BLaER1 treated with 17β-estradiol and CSF1 and Interleukin-3, amounts not matched to agents 10 nM and 100 nM (cell line): Measurements from ENCODE around the gene MPHOSPH8.

ENCODE experiments used
- H3K27ac ChIP-seq, 11 experiments: shearing (Covaris generic); formaldehyde crosslinking; 2 replicates each; pipeline ENCODE4 v1.8.1; 2022
- H3K27me3 ChIP-seq, 11 experiments: shearing (Covaris generic); formaldehyde crosslinking; 2 replicates each; pipeline ENCODE4 v1.8.1; 2022
- H3K36me3 ChIP-seq, 11 experiments: shearing (Covaris generic); formaldehyde crosslinking; 2 replicates each; pipeline ENCODE4 v1.8.1; 2022
- H3K4me1 ChIP-seq, 10 experiments: shearing (Covaris generic); formaldehyde crosslinking; 2 replicates each; pipeline ENCODE4 v1.8.1; 2022
- H3K4me2 ChIP-seq, 11 experiments: shearing (Covaris generic); formaldehyde crosslinking; 2 replicates each; pipeline ENCODE4 v1.8.1; 2022
- H3K4me3 ChIP-seq, 10 experiments: shearing (Covaris generic); formaldehyde crosslinking; 2 replicates each; pipeline ENCODE4 v1.8.1; 2022
- H3K9ac ChIP-seq, 11 experiments: shearing (Covaris generic); formaldehyde crosslinking; 2 replicates each; pipeline ENCODE4 v1.8.1; 2022
- H3K9me3 ChIP-seq, 11 experiments: shearing (Covaris generic); formaldehyde crosslinking; replicated peaks in 1 of 11; 2 replicates each; pipeline ENCODE4 v1.8.1; 2022
- H4K20me1 ChIP-seq, 11 experiments: shearing (Covaris generic); formaldehyde crosslinking; 2 replicates each; pipeline ENCODE4 v1.8.1; 2022
- Cebpa-rat ChIP-seq, 11 experiments: shearing (Covaris generic); IDR thresholded peaks; 2 replicates each; pipeline ENCODE4 v1.8.1; 2022

MPHOSPH8 gene

DNA sequence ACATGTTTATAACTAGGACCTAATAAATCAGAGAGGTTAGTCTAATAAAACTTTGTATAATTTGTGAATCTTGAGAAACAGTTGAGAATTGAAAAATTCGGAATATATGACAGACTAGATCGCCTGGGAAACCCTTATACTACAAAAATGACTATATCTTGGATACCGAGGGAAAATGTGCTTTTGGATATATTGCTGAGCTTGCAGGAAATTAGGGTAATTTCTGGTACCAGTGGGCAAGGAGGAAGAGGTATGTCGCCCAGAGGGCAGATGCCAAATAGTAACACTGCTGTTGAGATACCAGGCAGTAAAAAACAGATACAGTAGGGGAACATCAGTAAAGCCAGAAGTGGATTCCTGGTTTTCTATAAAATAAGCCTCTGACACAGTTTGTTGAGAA is 17.3 kb downstream of the MPHOSPH8 start:
- no peaks in the 10 kb centered on the region for H3K27me3 ChIP-seq
- H3K9ac ChIP-seq, result no peak overlapping the region
- H3K36me3 ChIP-seq, result peaks cover 77 to 100% (median 89%) of the 10 kb centered on the region in 11 experiments
- no peak overlapping the region for H3K4me2 ChIP-seq
- no peak overlapping the region for H3K27ac ChIP-seq
- no peak for TF ChIP-seq Cebpa-rat (IDR thresholded peaks at IDR 0.05)
- H4K20me1 ChIP-seq, result peaks cover 0 to 12% (median 4%) of the 10 kb centered on the region in 11 experiments; a peak in 8 of 22 replicates
- H3K4me1 ChIP-seq, result no peaks in the 10 kb centered on the region
- no peaks in the 10 kb centered on the region for H3K9me3 ChIP-seq
- H3K4me3 ChIP-seq, result no peak overlapping the region

DNA sequence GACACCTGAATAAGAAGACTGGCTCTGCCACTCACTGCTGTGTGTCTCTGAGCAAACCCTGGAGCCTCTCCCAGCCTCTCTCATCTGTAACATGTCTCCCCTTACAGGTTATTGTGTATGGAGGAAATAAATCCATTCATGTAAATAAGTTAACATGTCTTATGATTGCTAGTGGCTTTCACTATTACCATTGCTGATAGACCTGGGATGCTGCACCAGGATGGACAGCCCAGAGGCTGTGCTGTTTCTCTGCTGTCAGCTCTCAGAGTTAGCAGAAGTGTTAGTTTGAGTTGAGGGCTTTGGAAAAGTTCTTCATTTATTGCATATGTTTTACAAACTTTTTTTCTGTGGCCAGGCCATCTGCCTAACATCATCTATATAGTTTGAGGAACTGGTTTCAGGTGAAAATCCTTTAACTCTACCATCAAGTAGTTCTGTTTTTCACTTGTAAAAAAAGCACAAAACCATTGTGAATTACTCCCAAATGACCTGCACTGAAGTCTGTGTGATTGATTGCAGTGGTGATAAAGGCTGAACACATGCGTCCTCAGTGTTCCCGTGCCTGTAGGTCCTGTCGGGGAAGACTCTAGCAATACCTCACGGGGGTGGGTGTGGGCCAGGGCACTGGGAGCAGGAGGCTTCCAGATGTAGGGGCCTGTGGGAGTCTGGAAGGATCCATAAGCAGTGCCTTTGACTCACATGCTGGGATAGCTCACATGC is 24.6 kb downstream of the MPHOSPH8 start:
- H3K36me3 ChIP-seq, result peaks cover 57 to 96% (median 81%) of the 10 kb centered on the region in 11 experiments
- no peaks in the 10 kb centered on the region for H3K9me3 ChIP-seq
- no peaks in the 10 kb centered on the region for H3K4me1 ChIP-seq
- H3K9ac ChIP-seq, result no peak overlapping the region
- no peak overlapping the region for H3K4me3 ChIP-seq
- peaks cover 0 to 16% (median 3%) of the 10 kb centered on the region in 11 experiments; a peak in 10 of 22 replicates for H4K20me1 ChIP-seq
- no peak overlapping the region for H3K4me2 ChIP-seq
- no peak for TF ChIP-seq Cebpa-rat (IDR thresholded peaks at IDR 0.05)
- H3K27ac ChIP-seq, result no peak overlapping the region
- no peaks in the 10 kb centered on the region for H3K27me3 ChIP-seq

DNA sequence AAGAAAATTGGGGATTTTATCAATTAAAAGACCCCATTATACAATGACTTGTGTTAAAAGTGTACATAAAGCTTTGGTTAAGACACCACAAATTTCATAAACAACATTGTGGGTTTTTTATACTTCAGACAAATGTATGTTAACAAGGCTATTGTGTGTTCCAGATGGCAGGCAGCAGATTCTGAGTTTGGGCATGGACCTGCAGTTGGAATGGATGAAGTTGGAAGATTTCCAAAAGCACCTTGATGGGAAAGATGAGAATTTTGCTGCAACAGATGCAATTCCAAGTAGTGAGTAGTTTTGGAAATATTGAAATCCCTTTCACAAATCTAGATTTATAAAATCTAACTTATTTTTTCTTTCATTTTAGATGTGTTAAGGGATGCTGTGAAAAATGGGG is 25.4 kb downstream of the MPHOSPH8 start:
- Histone ChIP-seq H3K9ac (no peak overlapping the region), H3K36me3 (peaks cover 60 to 96% (median 83%) of the 10 kb centered on the region in 11 experiments), H4K20me1 (peaks cover 0 to 23% (median 11%) of the 10 kb centered on the region in 11 experiments; a peak in 11 of 22 replicates), H3K9me3 (no peaks in the 10 kb centered on the region), H3K27ac (no peak overlapping the region), H3K4me1 (no peaks in the 10 kb centered on the region), H3K27me3 (no peaks in the 10 kb centered on the region), H3K4me3 (no peak overlapping the region), H3K4me2 (no peak overlapping the region)
- TF ChIP-seq Cebpa-rat (IDR thresholded peaks at IDR 0.05), result no peak

DNA sequence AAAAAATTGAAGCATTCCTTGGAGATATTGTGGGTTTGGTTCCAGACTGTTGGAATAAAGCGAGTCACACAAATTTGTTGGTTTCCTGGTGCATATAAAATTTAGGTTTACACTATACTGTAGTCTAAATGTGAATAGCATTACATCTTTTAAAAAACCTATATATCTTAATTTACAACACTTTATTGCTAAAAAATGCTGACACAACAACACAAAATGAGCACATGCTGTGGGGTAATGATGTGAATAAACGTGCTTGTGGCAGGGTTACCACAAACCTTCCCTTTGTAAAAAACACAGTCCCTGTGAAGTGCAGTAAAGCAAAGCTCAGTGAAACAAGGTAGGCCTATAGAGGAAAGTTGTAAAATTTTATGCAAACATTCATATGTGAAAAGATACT is 27.7 kb downstream of the MPHOSPH8 start:
- H3K9me3 ChIP-seq, result no peaks in the 10 kb centered on the region
- H3K9ac ChIP-seq, result no peak overlapping the region
- H3K4me1 ChIP-seq, result peaks cover 0 to 6% (median 0%) of the 10 kb centered on the region in 10 experiments; a peak in 4 of 20 replicates
- no peak overlapping the region for H3K27ac ChIP-seq
- H3K36me3 ChIP-seq, result peaks cover 77 to 97% (median 88%) of the 10 kb centered on the region in 11 experiments
- peaks cover 0 to 43% (median 32%) of the 10 kb centered on the region in 11 experiments; a peak in 16 of 22 replicates for H4K20me1 ChIP-seq
- TF ChIP-seq Cebpa-rat (IDR thresholded peaks at IDR 0.05), result no peak
- H3K27me3 ChIP-seq, result no peaks in the 10 kb centered on the region
- H3K4me2 ChIP-seq, result no peak overlapping the region
- no peak overlapping the region for H3K4me3 ChIP-seq

DNA sequence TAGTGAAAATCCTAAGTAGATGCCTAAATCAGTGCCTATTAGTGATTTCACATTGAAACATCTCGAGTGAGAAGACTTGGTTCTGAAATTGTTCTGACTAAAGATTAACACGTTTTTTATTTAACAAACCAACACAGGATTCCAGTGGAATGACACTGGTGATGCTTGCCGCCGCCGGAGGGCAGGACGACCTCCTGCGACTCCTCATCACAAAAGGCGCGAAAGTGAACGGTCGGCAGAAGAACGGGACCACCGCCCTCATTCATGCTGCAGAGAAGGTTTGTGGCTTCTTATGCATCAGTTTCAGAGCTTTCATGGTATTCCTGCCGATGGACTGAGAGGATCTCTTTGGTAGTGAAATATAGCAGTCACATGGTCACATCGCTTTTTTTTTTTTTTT is 28.1 kb downstream of the MPHOSPH8 start:
- Histone ChIP-seq H3K4me1 (peaks cover 0 to 6% (median 0%) of the 10 kb centered on the region in 10 experiments; a peak in 4 of 20 replicates), H3K9ac (no peak overlapping the region), H3K27ac (no peak overlapping the region), H3K27me3 (no peaks in the 10 kb centered on the region), H3K9me3 (no peaks in the 10 kb centered on the region), H4K20me1 (peaks cover 0 to 46% (median 36%) of the 10 kb centered on the region in 11 experiments; a peak in 17 of 22 replicates), H3K36me3 (peaks cover 80 to 98% (median 92%) of the 10 kb centered on the region in 11 experiments), H3K4me2 (no peak overlapping the region), H3K4me3 (no peak overlapping the region)
- no peak for TF ChIP-seq Cebpa-rat (IDR thresholded peaks at IDR 0.05)

DNA sequence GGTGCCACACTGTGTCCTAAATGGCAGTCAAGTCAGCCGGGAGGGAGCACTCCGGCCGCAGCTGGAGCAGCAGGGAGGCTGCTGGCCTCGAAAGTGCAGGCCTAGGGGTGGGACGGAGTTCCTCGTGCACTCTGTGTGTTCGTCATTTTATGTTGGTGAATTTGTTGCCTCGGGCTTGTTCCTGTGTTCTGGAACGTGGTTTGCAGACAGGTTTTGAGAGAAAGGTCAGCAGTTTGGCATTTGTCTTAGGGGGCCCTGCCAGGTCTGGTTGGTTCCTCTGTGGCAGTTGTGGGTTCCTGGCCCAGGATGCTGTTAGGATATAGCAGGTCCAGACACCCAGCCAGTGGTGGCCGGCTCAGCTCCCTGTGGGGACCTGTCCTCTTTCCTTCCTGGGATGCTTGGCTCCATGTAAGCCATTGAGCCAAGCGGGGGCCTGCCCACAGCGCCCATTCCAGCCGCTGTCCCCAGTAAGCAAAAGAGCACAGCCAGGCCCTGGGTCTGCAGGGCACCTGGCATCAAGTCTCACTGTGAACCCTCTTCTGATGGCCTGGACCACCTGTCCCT is 30.0 kb downstream of the MPHOSPH8 start:
- Histone ChIP-seq H3K36me3 (peaks cover 90 to 100% (median 98%) of the 10 kb centered on the region in 11 experiments), H3K27ac (no peak overlapping the region), H3K9ac (no peak overlapping the region)

DNA sequence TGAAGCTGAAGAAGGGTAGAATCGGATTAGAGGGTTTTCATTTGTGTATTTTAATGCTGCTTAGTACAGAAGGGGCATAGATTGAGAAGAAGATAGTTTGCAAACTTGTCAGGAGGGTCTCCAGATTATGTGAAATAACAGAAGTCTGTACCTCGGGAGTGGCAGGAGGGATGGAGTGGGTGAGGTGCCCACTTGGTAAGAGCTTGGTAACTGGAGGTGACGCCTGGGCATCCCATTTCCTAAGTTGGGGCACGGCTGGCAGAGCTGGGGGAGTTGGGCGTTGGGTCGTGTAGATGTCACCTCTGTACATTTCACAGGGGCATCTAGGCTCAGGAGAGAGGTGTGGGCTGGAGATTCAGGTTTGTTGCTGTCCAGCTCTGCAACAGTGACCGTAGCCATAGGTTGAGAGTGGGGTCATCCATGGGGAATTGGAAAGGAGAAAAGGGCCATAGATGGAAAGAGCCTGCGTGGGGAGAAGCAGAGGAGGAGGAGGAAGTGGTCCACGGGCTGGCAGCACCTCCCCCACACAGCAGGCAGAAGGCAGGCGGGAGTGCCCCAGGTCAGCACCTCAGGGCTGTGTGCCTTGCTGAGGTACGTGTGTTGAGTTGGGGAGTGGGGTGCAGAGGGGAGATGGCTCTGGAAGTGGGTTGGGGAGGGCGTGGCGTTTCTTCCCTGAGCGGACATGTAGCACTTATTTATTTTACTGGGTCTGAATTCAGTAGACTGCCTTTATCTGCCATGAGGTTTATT is 31.2 kb downstream of the MPHOSPH8 start:
- peaks cover 0 to 6% (median 0%) of the 10 kb centered on the region in 10 experiments; a peak in 6 of 20 replicates for H3K4me1 ChIP-seq
- no peak overlapping the region for H3K4me3 ChIP-seq
- H3K27ac ChIP-seq, result no peak overlapping the region; a peak in 1 of 22 replicates
- H3K9ac ChIP-seq, result no peak overlapping the region
- H3K9me3 ChIP-seq, result no peaks in the 10 kb centered on the region
- H4K20me1 ChIP-seq, result peaks cover 0 to 66% (median 41%) of the 10 kb centered on the region in 11 experiments; a peak in 17 of 22 replicates
- H3K36me3 ChIP-seq, result peaks cover 90 to 100% (median 98%) of the 10 kb centered on the region in 11 experiments
- TF ChIP-seq Cebpa-rat (IDR thresholded peaks at IDR 0.05), result no peak
- H3K4me2 ChIP-seq, result no peak overlapping the region
- no peaks in the 10 kb centered on the region for H3K27me3 ChIP-seq

More for the DNA sequence above, 30.0 kb downstream of the MPHOSPH8 start:
- no peaks in the 10 kb centered on the region for H3K27me3 ChIP-seq
- no peak overlapping the region for H3K4me3 ChIP-seq
- peaks cover 0 to 54% (median 41%) of the 10 kb centered on the region in 11 experiments; a peak in 17 of 22 replicates for H4K20me1 ChIP-seq
- H3K4me1 ChIP-seq, result peaks cover 0 to 6% (median 0%) of the 10 kb centered on the region in 10 experiments; a peak in 4 of 20 replicates
- H3K9me3 ChIP-seq, result no peaks in the 10 kb centered on the region
- H3K4me2 ChIP-seq, result no peak overlapping the region
- TF ChIP-seq Cebpa-rat (IDR thresholded peaks at IDR 0.05), result no peak

DNA sequence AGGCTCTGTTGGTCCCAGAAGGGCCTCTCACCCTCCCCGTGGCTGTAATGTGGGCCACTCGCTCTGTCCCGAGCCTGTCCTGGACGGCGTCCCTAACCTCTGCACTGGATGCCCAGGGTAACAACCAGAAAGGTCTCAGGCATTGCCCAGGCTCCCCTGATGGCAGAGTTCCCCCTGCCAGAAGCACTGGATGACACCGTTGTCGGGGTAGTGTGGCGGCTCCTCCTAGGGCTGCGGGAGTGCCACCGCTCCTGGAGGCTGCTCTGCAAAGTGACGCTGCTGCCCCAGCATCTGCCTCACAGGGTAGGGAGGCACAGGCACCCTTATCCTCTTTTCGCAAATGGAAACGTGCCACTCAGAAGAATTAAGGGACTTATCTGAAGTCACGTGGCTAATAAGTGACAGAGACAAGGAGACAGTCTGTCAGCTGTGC is 32.0 kb downstream of the MPHOSPH8 start:
- no peak overlapping the region for H3K4me3 ChIP-seq
- TF ChIP-seq Cebpa-rat (IDR thresholded peaks at IDR 0.05), result no peak
- H3K27me3 ChIP-seq, result no peaks in the 10 kb centered on the region
- peaks cover 0 to 70% (median 44%) of the 10 kb centered on the region in 11 experiments; a peak in 17 of 22 replicates for H4K20me1 ChIP-seq
- H3K9ac ChIP-seq, result no peak overlapping the region
- peaks cover 97 to 100% (median 100%) of the 10 kb centered on the region in 11 experiments for H3K36me3 ChIP-seq
- H3K4me1 ChIP-seq, result peaks cover 0 to 8% (median 7%) of the 10 kb centered on the region in 10 experiments; a peak in 10 of 20 replicates
- H3K9me3 ChIP-seq, result no peaks in the 10 kb centered on the region
- no peak overlapping the region for H3K4me2 ChIP-seq
- no peak overlapping the region for H3K27ac ChIP-seq

DNA sequence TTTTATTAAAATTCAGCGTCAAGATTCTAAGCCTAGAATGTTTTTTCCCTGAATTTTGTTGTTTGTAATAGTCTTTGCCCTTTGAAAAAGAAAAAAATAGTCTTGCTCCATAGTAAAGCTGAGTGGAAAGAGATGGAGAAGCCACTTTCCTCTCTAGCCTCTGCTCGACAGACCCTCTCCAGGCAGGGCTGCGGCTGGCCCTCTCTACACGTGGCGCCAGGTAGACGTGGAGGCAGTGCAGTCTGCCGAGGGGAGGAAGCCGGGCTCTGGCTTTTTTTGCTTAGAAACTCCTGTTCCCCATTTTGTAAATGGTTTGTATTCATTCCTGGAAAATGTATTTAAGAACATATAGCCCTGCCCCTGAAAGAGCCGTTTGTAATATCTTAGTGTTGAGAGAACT is 35.3 kb downstream of the MPHOSPH8 start:
- Histone ChIP-seq H3K9ac (no peak overlapping the region), H3K9me3 (no peaks in the 10 kb centered on the region), H3K4me3 (no peak overlapping the region), H3K4me2 (no peak overlapping the region), H3K27me3 (no peaks in the 10 kb centered on the region), H3K36me3 (peaks cover 99 to 100% (median 100%) of the 10 kb centered on the region in 11 experiments), H3K4me1 (peaks cover 0 to 13% (median 11%) of the 10 kb centered on the region in 10 experiments; a peak in 10 of 20 replicates), H3K27ac (no peak overlapping the region), H4K20me1 (peaks cover 0 to 71% (median 36%) of the 10 kb centered on the region in 11 experiments; a peak in 17 of 22 replicates)
- no peak for TF ChIP-seq Cebpa-rat (IDR thresholded peaks at IDR 0.05)
